Nephron progenitor cell (in vitro differentiated cells): Measurements from ENCODE around the gene SEC24A.

Experiments used
- DNase-seq: peaks from one replicate; pipeline ENCODE4 v3.0.0; 2021
- H3K27ac Mint-ChIP-seq: 2 replicates; pipeline ENCODE4 v1.8.0; 2021; ENCODE audit warnings: mild to moderate bottlenecking, moderate library complexity, mixed read lengths
- H3K27me3 Mint-ChIP-seq: 2 replicates; pipeline ENCODE4 v1.8.0; 2021; ENCODE audit warnings: mild to moderate bottlenecking, low read depth, mixed read lengths; ENCODE audit not compliant: poor library complexity
- H3K36me3 Mint-ChIP-seq: 2 replicates; pipeline ENCODE4 v1.8.0; 2021; ENCODE audit warnings: low read depth, mixed read lengths
- H3K4me1 Mint-ChIP-seq: 2 replicates; pipeline ENCODE4 v1.8.0; 2021; ENCODE audit warnings: mixed read lengths
- H3K4me3 Mint-ChIP-seq: 2 replicates; pipeline ENCODE4 v1.8.0; 2021; ENCODE audit warnings: mild to moderate bottlenecking, moderate library complexity, mixed read lengths
- H3K9me3 Mint-ChIP-seq: 2 replicates; pipeline ENCODE4 v1.8.0; 2021; ENCODE audit warnings: mild to moderate bottlenecking, moderate library complexity, mixed read lengths
- TF ChIP-seq, protein P1 (sequence below): fragments of 200-600 bp; sonication (generic); IDR thresholded peaks from 2 replicates; pipeline ENCODE4 v1.5.0; 2021; ENCODE audit warnings: antibody characterized with exemption

The SEC24A gene

DNA sequence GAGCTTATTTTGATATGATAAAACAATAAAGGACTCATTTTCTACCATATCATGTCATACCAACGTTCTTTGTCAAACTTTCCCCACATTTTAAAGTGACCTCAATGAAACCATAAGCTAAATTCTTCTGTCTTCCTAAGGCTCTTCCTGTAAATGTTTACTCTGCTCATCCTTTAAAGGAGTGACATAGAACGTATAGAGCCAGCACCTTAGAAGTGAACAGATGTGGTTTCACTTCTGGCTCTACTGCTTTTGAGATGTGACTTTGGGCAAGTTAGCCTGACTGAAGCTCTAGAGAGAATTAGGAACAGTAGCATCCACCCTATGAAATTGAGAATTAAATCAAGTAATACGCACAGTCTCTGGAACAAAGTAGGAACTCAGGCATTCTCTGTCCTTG, 40.0 kb upstream of the SEC24A start:
- Mint-ChIP-seq H3K9me3 (no peaks in the 10 kb centered on the region), H3K4me1 (no peaks in the 10 kb centered on the region), H3K27ac (no peak overlapping the region), H3K36me3 (peaks cover 59% of the 10 kb centered on the region), H3K27me3 (no peaks in the 10 kb centered on the region), H3K4me3 (no peak overlapping the region)
- no peak for DNase-seq
- TF ChIP-seq, protein P1, sequence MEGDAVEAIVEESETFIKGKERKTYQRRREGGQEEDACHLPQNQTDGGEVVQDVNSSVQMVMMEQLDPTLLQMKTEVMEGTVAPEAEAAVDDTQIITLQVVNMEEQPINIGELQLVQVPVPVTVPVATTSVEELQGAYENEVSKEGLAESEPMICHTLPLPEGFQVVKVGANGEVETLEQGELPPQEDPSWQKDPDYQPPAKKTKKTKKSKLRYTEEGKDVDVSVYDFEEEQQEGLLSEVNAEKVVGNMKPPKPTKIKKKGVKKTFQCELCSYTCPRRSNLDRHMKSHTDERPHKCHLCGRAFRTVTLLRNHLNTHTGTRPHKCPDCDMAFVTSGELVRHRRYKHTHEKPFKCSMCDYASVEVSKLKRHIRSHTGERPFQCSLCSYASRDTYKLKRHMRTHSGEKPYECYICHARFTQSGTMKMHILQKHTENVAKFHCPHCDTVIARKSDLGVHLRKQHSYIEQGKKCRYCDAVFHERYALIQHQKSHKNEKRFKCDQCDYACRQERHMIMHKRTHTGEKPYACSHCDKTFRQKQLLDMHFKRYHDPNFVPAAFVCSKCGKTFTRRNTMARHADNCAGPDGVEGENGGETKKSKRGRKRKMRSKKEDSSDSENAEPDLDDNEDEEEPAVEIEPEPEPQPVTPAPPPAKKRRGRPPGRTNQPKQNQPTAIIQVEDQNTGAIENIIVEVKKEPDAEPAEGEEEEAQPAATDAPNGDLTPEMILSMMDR, result no peak

DNA sequence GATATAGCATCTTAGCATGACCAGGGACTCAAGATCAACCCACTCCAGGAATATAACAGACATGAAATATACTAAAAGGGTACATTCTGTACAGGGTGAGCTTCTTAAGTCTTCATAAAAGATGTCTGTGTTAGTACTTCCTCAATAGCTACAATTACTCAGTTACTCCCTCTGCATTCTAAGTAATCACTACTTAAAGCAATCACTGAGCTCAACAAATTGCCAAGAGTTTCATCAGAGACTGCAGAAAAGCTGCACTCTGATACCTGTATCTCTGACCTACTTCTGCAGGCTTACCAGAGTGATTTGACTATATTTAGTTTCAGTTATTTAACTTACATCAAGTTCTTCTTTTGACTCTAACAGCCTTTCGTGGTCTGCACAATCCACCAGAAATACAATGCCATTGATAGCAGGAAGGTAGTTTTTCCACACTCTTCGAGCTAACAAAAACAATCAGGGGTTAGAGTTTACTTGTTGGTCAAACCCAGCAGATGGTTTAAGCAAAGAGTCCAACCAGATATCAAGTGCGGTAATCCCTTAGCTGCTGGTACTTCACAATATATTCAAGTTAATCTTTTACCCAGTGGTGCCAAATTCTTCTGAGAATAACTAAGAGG, 39.2 kb upstream of the SEC24A start:
- no peak for DNase-seq
- TF ChIP-seq, protein P1, result no peak
- H3K9me3 Mint-ChIP-seq, result no peaks in the 10 kb centered on the region
- H3K27me3 Mint-ChIP-seq, result no peaks in the 10 kb centered on the region
- no peak overlapping the region for H3K4me3 Mint-ChIP-seq
- peaks cover 61% of the 10 kb centered on the region for H3K36me3 Mint-ChIP-seq
- H3K4me1 Mint-ChIP-seq, result no peaks in the 10 kb centered on the region
- H3K27ac Mint-ChIP-seq, result no peak overlapping the region

DNA sequence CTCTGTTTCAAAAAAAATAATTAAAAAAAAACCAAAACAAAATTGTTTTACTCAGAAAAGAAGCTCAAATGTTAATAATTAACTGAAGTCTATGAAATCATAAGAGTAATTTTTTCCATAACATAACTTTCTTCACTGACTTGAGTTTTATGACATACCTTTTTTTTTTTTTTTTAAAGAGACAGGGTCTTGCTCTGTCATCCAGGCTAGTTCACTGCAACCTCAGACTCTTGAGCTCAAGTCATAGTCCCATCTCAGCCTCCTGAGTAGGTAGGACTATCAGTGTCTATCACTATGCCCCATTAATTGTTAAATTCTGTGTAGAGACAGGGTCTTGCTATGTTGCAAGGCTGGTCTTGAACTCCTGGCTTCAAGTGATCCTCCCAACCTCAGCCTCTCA, 37.9 kb upstream of the SEC24A start:
- Mint-ChIP-seq H3K27ac (no peak overlapping the region), H3K9me3 (no peaks in the 10 kb centered on the region), H3K4me3 (no peak overlapping the region), H3K4me1 (no peaks in the 10 kb centered on the region), H3K27me3 (no peaks in the 10 kb centered on the region), H3K36me3 (peaks cover 61% of the 10 kb centered on the region)
- no peak for DNase-seq
- TF ChIP-seq, protein P1, result no peak

DNA sequence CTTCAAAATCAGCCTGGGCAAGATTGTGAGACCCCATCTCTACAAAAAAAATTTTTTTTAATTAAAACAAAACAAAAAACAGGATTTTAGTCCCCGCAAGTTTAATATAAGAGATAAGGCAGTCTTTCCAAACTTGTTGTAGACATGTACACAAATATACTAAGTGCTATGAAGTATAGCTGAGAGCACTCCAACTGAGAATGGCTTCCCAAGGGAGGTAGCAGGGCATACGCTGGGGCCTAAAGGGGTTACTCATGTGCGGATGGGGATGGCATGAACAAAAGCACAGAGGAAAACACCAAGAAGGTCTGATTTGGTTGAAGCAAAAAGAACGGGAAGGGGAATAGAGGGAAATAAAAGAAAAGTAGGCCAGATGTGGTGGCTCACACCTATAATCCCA, 37.1 kb upstream of the SEC24A start:
- TF ChIP-seq, protein P1, result no peak
- DNase-seq, result no peak
- Mint-ChIP-seq H3K27me3 (no peaks in the 10 kb centered on the region), H3K9me3 (no peaks in the 10 kb centered on the region), H3K36me3 (peaks cover 63% of the 10 kb centered on the region), H3K27ac (no peak overlapping the region), H3K4me1 (no peaks in the 10 kb centered on the region), H3K4me3 (no peak overlapping the region)

DNA sequence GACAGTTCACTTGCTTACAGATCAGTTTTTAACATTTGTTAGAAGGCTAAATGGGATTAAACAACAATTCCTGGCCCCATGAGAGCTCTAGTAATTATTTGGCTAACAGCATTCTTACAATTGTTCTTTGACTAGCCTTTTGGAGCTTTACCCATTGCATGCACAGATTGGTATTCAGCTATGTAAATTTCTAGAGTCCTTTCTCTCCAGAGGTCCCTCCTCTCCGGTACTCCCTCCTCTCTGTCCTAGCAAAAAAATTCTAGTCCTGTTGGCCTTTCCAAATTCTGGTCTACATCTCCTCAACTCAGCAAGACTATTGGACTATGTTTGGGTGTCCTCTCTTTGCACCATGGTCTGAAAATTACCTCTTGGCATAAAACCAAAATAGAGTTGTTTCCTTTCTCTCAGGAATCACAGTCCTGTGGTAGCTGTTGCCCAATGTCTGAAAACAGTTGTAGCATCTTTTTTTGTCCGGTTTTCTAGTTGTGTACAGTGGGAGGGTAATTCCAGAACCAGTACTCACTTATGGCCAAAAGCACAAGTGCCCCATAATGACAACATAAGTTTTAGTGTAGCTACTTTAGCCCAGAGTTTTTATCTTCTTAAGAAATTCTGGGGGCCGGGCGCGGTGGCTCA, 34.0 kb upstream of the SEC24A start:
- H3K27me3 Mint-ChIP-seq, result no peaks in the 10 kb centered on the region
- peaks cover 64% of the 10 kb centered on the region for H3K36me3 Mint-ChIP-seq
- no peaks in the 10 kb centered on the region for H3K9me3 Mint-ChIP-seq
- peak overlapping the region; percentile 44 for H3K27ac Mint-ChIP-seq
- H3K4me1 Mint-ChIP-seq, result no peaks in the 10 kb centered on the region
- TF ChIP-seq, protein P1, result no peak
- DNase-seq, result no peak
- H3K4me3 Mint-ChIP-seq, result no peak overlapping the region

DNA sequence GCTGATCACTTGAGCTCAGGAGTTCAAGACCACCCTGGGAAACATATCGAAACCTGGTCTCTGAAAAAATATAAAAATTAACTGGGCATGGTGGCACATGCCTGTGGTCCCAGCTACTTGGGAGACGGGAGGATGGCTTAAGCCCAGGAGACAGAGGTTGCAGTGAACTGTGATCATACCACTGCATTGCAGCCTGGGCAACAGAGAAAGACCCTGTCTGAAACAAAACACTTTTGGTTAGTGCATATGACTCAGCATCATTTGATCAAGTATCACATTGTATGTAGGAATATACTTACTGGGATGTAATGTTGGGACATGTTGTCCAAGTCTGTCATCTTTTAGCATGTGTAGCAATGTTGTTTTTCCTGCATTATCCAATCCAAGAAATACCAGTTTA, 28.0 kb upstream of the SEC24A start:
- DNase-seq, result no peak
- H3K27me3 Mint-ChIP-seq, result no peaks in the 10 kb centered on the region
- peaks cover 48% of the 10 kb centered on the region for H3K36me3 Mint-ChIP-seq
- H3K27ac Mint-ChIP-seq, result no peak overlapping the region
- no peak overlapping the region for H3K4me3 Mint-ChIP-seq
- no peaks in the 10 kb centered on the region for H3K4me1 Mint-ChIP-seq
- H3K9me3 Mint-ChIP-seq, result no peaks in the 10 kb centered on the region
- TF ChIP-seq, protein P1, result no peak
